ENCODE data around the gene IQCM.
A peak's percentile ranks its signal among the peaks of the same experiment; 100 is the strongest.

Gene IQCM

GRCh38 chr4:149638073-149638472 lies 177.6 kb downstream of the IQCM start:
- Histone ChIP-seq H3K4me3 (ENCODE audit: low read depth in 1 of 2, low read length in 2 of 2) (no peak overlapping the region), H3K4me1 (ENCODE audit: control insufficient read depth in 1 of 2, insufficient read depth in 2 of 2, low read length in 2 of 2) (no peaks in the 10 kb centered on the region), H3K36me3 (ENCODE audit: control insufficient read depth in 1 of 2, insufficient read depth in 2 of 2, low read length in 2 of 2) (no peaks in the 10 kb centered on the region), H3K27me3 (ENCODE audit: low read depth, low read length) (no peaks in the 10 kb centered on the region), H3K9me3 (ENCODE audit: control insufficient read depth in 1 of 2, low read length in 2 of 2) (no peaks in the 10 kb centered on the region), H3K27ac (ENCODE audit: low read length) (no peak overlapping the region)

- Histone ChIP-seq H3K4me1 (ENCODE audit: control insufficient read depth in 1 of 2, insufficient read depth in 2 of 2, low read length in 2 of 2) (no peaks in the 10 kb centered on the region), H3K9me3 (ENCODE audit: control insufficient read depth in 1 of 2, low read length in 2 of 2) (no peaks in the 10 kb centered on the region), H3K36me3 (ENCODE audit: control insufficient read depth in 1 of 2, insufficient read depth in 2 of 2, low read length in 2 of 2) (no peaks in the 10 kb centered on the region), H3K27ac (ENCODE audit: low read length) (no peak overlapping the region), H3K27me3 (ENCODE audit: low read depth, low read length) (no peaks in the 10 kb centered on the region), H3K4me3 (ENCODE audit: low read depth in 1 of 2, low read length in 2 of 2) (no peak overlapping the region)
These were observed 181.3 kb downstream of the IQCM start for GRCh38 chr4:149634368-149634767.

GRCh38 chr4:149631629-149632028 lies 184.0 kb downstream of the IQCM start:
- Histone ChIP-seq H3K27ac (ENCODE audit: low read length) (no peak overlapping the region), H3K4me1 (ENCODE audit: control insufficient read depth in 1 of 2, insufficient read depth in 2 of 2, low read length in 2 of 2) (no peaks in the 10 kb centered on the region), H3K36me3 (ENCODE audit: control insufficient read depth in 1 of 2, insufficient read depth in 2 of 2, low read length in 2 of 2) (no peaks in the 10 kb centered on the region), H3K9me3 (ENCODE audit: control insufficient read depth in 1 of 2, low read length in 2 of 2) (no peaks in the 10 kb centered on the region), H3K4me3 (ENCODE audit: low read depth in 1 of 2, low read length in 2 of 2) (no peak overlapping the region), H3K27me3 (ENCODE audit: low read depth, low read length) (no peaks in the 10 kb centered on the region)

GRCh38 chr4:149630064-149630463 lies 185.6 kb downstream of the IQCM start:
- Histone ChIP-seq H3K9me3 (ENCODE audit: control insufficient read depth in 1 of 2, low read length in 2 of 2) (no peaks in the 10 kb centered on the region), H3K27ac (ENCODE audit: low read length) (no peak overlapping the region), H3K36me3 (ENCODE audit: control insufficient read depth in 1 of 2, insufficient read depth in 2 of 2, low read length in 2 of 2) (no peaks in the 10 kb centered on the region), H3K4me1 (ENCODE audit: control insufficient read depth in 1 of 2, insufficient read depth in 2 of 2, low read length in 2 of 2) (no peaks in the 10 kb centered on the region), H3K27me3 (ENCODE audit: low read depth, low read length) (no peaks in the 10 kb centered on the region), H3K4me3 (ENCODE audit: low read depth in 1 of 2, low read length in 2 of 2) (no peak overlapping the region)

GRCh38 chr4:149605601-149606378 lies 209.9 kb downstream of the IQCM start:
- Histone ChIP-seq H3K36me3 (ENCODE audit: control insufficient read depth in 1 of 2, insufficient read depth in 2 of 2, low read length in 2 of 2) (no peaks in the 10 kb centered on the region), H3K4me3 (ENCODE audit: low read depth in 1 of 2, low read length in 2 of 2) (peak overlapping the region in 1 of 2 donors; percentile 15), H3K27ac (ENCODE audit: low read length) (no peak overlapping the region), H3K27me3 (ENCODE audit: low read depth, low read length) (no peaks in the 10 kb centered on the region), H3K4me1 (ENCODE audit: control insufficient read depth in 1 of 2, insufficient read depth in 2 of 2, low read length in 2 of 2) (no peaks in the 10 kb centered on the region), H3K9me3 (ENCODE audit: control insufficient read depth in 1 of 2, low read length in 2 of 2) (peaks cover 0 to 7% of the 10 kb centered on the region in 2 donors)

GRCh38 chr4:149604827-149605226 lies 210.8 kb downstream of the IQCM start:
- Histone ChIP-seq H3K36me3 (ENCODE audit: control insufficient read depth in 1 of 2, insufficient read depth in 2 of 2, low read length in 2 of 2) (no peaks in the 10 kb centered on the region), H3K4me1 (ENCODE audit: control insufficient read depth in 1 of 2, insufficient read depth in 2 of 2, low read length in 2 of 2) (no peaks in the 10 kb centered on the region), H3K27ac (ENCODE audit: low read length) (no peak overlapping the region), H3K27me3 (ENCODE audit: low read depth, low read length) (no peaks in the 10 kb centered on the region), H3K9me3 (ENCODE audit: control insufficient read depth in 1 of 2, low read length in 2 of 2) (peaks cover 0 to 7% of the 10 kb centered on the region in 2 donors), H3K4me3 (ENCODE audit: low read depth in 1 of 2, low read length in 2 of 2) (no peak overlapping the region)

- H3K9me3 ChIP-seq (ENCODE audit: control insufficient read depth in 1 of 2, low read length in 2 of 2), result peaks cover 0 to 3% of the 10 kb centered on the region in 2 donors
- H3K4me3 ChIP-seq (ENCODE audit: low read depth in 1 of 2, low read length in 2 of 2), result no peak overlapping the region
- H3K4me1 ChIP-seq (ENCODE audit: control insufficient read depth in 1 of 2, insufficient read depth in 2 of 2, low read length in 2 of 2), result no peaks in the 10 kb centered on the region
- H3K36me3 ChIP-seq (ENCODE audit: control insufficient read depth in 1 of 2, insufficient read depth in 2 of 2, low read length in 2 of 2), result no peaks in the 10 kb centered on the region
- no peak overlapping the region for H3K27ac ChIP-seq (ENCODE audit: low read length)
- H3K27me3 ChIP-seq (ENCODE audit: low read depth, low read length), result no peaks in the 10 kb centered on the region
These were observed 220.1 kb downstream of the IQCM start for GRCh38 chr4:149595500-149595899.

GRCh38 chr4:149589826-149590225 lies 225.8 kb downstream of the IQCM start:
- H3K4me3 ChIP-seq (ENCODE audit: low read depth in 1 of 2, low read length in 2 of 2), result no peak overlapping the region
- H3K27me3 ChIP-seq (ENCODE audit: low read depth, low read length), result no peaks in the 10 kb centered on the region
- H3K27ac ChIP-seq (ENCODE audit: low read length), result no peak overlapping the region
- H3K9me3 ChIP-seq (ENCODE audit: control insufficient read depth in 1 of 2, low read length in 2 of 2), result no peaks in the 10 kb centered on the region
- H3K36me3 ChIP-seq (ENCODE audit: control insufficient read depth in 1 of 2, insufficient read depth in 2 of 2, low read length in 2 of 2), result no peaks in the 10 kb centered on the region
- H3K4me1 ChIP-seq (ENCODE audit: control insufficient read depth in 1 of 2, insufficient read depth in 2 of 2, low read length in 2 of 2), result no peaks in the 10 kb centered on the region

- H3K4me3 ChIP-seq (ENCODE audit: low read depth in 1 of 2, low read length in 2 of 2), result no peak overlapping the region
- H3K36me3 ChIP-seq (ENCODE audit: control insufficient read depth in 1 of 2, insufficient read depth in 2 of 2, low read length in 2 of 2), result no peaks in the 10 kb centered on the region
- no peaks in the 10 kb centered on the region for H3K9me3 ChIP-seq (ENCODE audit: control insufficient read depth in 1 of 2, low read length in 2 of 2)
- H3K27me3 ChIP-seq (ENCODE audit: low read depth, low read length), result no peaks in the 10 kb centered on the region
- no peaks in the 10 kb centered on the region for H3K4me1 ChIP-seq (ENCODE audit: control insufficient read depth in 1 of 2, insufficient read depth in 2 of 2, low read length in 2 of 2)
- no peak overlapping the region for H3K27ac ChIP-seq (ENCODE audit: low read length)
These were observed 230.9 kb downstream of the IQCM start for GRCh38 chr4:149584722-149585121.

- no peak overlapping the region for H3K4me3 ChIP-seq (ENCODE audit: low read depth in 1 of 2, low read length in 2 of 2)
- H3K4me1 ChIP-seq (ENCODE audit: control insufficient read depth in 1 of 2, insufficient read depth in 2 of 2, low read length in 2 of 2), result no peaks in the 10 kb centered on the region
- H3K36me3 ChIP-seq (ENCODE audit: control insufficient read depth in 1 of 2, insufficient read depth in 2 of 2, low read length in 2 of 2), result no peaks in the 10 kb centered on the region
- no peak overlapping the region for H3K27ac ChIP-seq (ENCODE audit: low read length)
- H3K9me3 ChIP-seq (ENCODE audit: control insufficient read depth in 1 of 2, low read length in 2 of 2), result peaks cover 0 to 4% of the 10 kb centered on the region in 2 donors
- H3K27me3 ChIP-seq (ENCODE audit: low read depth, low read length), result no peaks in the 10 kb centered on the region
These were observed 240.7 kb downstream of the IQCM start for GRCh38 chr4:149574971-149575370.

- Histone ChIP-seq H3K27me3 (ENCODE audit: low read depth, low read length) (no peaks in the 10 kb centered on the region), H3K9me3 (ENCODE audit: control insufficient read depth in 1 of 2, low read length in 2 of 2) (peaks cover 0 to 4% of the 10 kb centered on the region in 2 donors), H3K27ac (ENCODE audit: low read length) (no peak overlapping the region), H3K4me1 (ENCODE audit: control insufficient read depth in 1 of 2, insufficient read depth in 2 of 2, low read length in 2 of 2) (no peaks in the 10 kb centered on the region), H3K4me3 (ENCODE audit: low read depth in 1 of 2, low read length in 2 of 2) (no peak overlapping the region), H3K36me3 (ENCODE audit: control insufficient read depth in 1 of 2, insufficient read depth in 2 of 2, low read length in 2 of 2) (no peaks in the 10 kb centered on the region)
These were observed 242.9 kb downstream of the IQCM start for GRCh38 chr4:149572716-149573115.

GRCh38 chr4:149555799-149556198 lies 259.8 kb downstream of the IQCM start:
- Histone ChIP-seq H3K27me3 (ENCODE audit: low read depth, low read length) (no peaks in the 10 kb centered on the region), H3K4me3 (ENCODE audit: low read depth in 1 of 2, low read length in 2 of 2) (no peak overlapping the region), H3K36me3 (ENCODE audit: control insufficient read depth in 1 of 2, insufficient read depth in 2 of 2, low read length in 2 of 2) (no peaks in the 10 kb centered on the region), H3K9me3 (ENCODE audit: control insufficient read depth in 1 of 2, low read length in 2 of 2) (no peaks in the 10 kb centered on the region), H3K27ac (ENCODE audit: low read length) (no peak overlapping the region), H3K4me1 (ENCODE audit: control insufficient read depth in 1 of 2, insufficient read depth in 2 of 2, low read length in 2 of 2) (no peaks in the 10 kb centered on the region)

All from muscle layer of duodenum (tissue), 2 donors.